CD4-positive, alpha-beta T cell treated with Interleukin-4 for 4 hours (primary cell): ENCODE data around the gene BBS2.

Experiments used
- DNase-seq: peaks from one replicate; pipeline ENCODE4 v3.0.0-alpha.2; 2020

BBS2 gene

GRCh38 chr16:56470666-56471065 lies 49.2 kb downstream of the BBS2 start:
- DNase-seq: no peak

- DNase-seq: no peak
Observed at GRCh38 chr16:56470232-56470631, 49.6 kb downstream of the BBS2 start.

GRCh38 chr16:56469748-56470147 lies 50.1 kb downstream of the BBS2 start:
- DNase-seq: no peak

GRCh38 chr16:56468800-56469199 lies 51.0 kb downstream of the BBS2 start:
- DNase-seq: no peak

DNA sequence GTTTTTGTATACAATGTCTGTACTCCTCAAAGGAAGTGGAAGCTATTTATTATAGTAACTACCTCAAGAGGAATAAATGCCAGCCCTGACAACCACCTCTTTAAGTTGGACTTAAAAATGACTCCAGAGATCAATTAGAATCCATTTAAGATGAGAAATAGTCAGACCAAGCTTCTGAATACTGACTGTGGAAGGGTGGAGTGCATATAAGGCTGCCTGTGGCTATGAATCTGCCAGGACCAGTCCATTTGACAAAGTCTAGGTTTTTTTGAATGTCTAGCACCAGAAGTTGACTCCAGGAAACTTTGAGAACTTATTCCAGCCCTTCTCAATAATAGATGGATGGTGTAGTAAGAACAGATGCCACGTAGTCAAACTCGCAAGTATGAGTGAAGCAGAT lies 53.5 kb downstream of the BBS2 start:
- no peak for DNase-seq

- DNase-seq: no peak
Observed at GRCh38 chr16:56463153-56463552, 56.7 kb downstream of the BBS2 start.

- no peak for DNase-seq
Observed at GRCh38 chr16:56462064-56462796, 57.6 kb downstream of the BBS2 start.

DNA sequence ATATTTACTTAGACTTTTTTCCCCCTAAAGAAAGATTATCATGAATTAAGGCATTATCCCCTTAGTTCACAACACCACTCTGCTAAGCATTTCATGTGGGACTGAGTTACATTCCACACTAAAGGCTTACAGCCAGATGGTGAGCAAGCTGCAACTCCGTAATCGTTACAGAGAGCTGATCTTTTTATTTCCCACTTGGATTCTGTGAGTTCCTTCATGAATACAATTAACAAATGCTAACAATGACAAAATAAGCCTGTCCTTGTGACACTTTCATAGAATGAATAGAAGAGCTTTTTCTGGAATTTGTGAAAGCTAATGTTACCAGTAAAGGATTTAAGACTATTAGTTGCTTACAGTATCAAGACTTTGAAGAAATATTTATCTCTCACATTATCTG lies 59.7 kb downstream of the BBS2 start:
- no peak for DNase-seq

DNA sequence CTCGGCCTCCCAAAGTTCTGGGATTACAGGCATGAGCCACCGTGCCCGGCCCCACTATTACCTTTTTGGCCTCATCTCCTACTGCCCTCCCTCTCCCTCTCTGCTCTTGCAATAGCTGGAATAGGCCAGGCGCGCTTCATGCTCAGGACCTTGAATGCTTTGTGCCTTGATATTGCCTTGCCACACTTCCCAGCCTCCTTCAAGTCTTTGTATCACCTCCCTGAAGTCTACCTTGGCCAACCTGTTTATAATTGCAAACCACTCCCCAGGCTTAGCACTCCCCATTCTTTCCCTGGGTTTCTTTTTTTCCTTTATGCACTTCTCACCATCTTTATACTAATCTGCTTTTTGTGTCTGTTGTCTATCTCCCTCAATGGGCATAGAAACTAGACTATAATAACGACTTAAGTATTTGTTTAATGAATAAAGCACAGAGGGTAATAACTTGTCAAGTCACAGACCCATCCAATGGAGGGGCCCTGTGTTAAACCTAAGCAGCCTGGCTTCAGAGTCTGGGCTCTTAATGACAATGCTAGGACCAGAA lies 61.8 kb downstream of the BBS2 start:
- DNase-seq: no peak

- no peak for DNase-seq
Observed at GRCh38 chr16:56451753-56452689, 67.8 kb downstream of the BBS2 start.

GRCh38 chr16:56450986-56451752 lies 68.7 kb downstream of the BBS2 start, which contains the start of the genes NUDT21 and OGFOD1:
Gene NUDT21, minus strand, starts transcription at chr16:56451332. Its CDS starts 130 bp downstream, at chr16:56451202.
Gene OGFOD1, plus strand, starts transcription at chr16:56451554. Its CDS starts 59 bp downstream, at chr16:56451613.
- peak; percentile 97 for DNase-seq

GRCh38 chr16:56450275-56450985 lies 69.4 kb downstream of the BBS2 start:
- DNase-seq: no peak

GRCh38 chr16:56448005-56448404 lies 71.8 kb downstream of the BBS2 start:
- DNase-seq: no peak

DNA sequence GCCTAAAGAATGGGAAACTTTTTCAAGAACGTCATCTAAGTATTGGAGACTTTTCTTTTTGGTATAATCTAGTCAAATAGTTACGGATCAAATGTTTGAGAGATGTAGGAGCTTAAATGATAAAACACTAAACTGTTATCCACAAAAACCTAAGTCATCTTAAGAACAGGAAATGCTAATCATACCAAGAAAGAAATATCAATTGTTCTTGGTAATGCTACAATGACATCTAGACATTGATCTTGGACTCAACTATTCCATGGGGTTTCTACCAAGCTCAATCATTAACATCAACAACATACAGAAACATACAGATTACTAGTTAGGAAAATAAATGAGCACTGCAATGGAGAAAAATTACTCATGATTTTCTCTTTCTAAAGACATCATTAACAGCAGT lies 72.5 kb downstream of the BBS2 start:
- no peak for DNase-seq

- no peak for DNase-seq
Observed at GRCh38 chr16:56438038-56438437, 81.8 kb downstream of the BBS2 start.

DNA sequence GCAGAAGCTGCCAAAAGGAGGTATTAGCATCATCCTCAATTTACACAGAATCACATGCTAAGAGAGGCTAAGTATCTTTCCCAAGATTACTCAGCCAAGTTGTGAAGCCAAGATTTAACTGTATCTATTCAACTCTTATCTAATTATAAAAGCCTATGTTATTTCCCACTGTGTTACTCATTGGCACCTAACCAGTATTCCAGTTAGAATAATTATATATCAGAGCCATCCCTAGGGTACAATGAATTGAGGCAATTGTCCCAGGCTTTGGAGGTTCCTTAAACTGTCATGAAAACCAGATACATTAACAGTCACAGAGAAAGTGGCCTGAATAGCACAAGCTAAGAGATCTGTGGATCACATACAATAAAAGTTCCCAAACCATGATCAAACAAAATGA lies 83.6 kb downstream of the BBS2 start:
- DNase-seq: no peak
